NCI-H128 (cell line): ENCODE measurements around the gene CDH5.
"Not testable (repeated sequence)": the region's sequence is repeated elsewhere in the genome, so short reads cannot be mapped to it uniquely, and the experiment has no call there.

Experiments
- DNase-seq: peaks from one replicate; lab custom pipeline; 2025; ENCODE audit not compliant: unreplicated experiment; lab: John Stamatoyannopoulos, UW

Gene CDH5

GRCh38 chr16:66435896-66436295, 69.4 kb downstream of the CDH5 start:
- no peak for DNase-seq

- DNase-seq = no peak
Measured at GRCh38 chr16:66437391-66437945, 71.0 kb downstream of the CDH5 start.

GRCh38 chr16:66438536-66438935, 72.0 kb downstream of the CDH5 start:
- DNase-seq = no peak

GRCh38 chr16:66439051-66439730, 72.7 kb downstream of the CDH5 start:
- no peak for DNase-seq

- no peak for DNase-seq
Measured at GRCh38 chr16:66440271-66440802, 73.8 kb downstream of the CDH5 start.

- DNase-seq = no peak
Measured at GRCh38 chr16:66440970-66441369, 74.5 kb downstream of the CDH5 start.

- DNase-seq = no peak
Measured at GRCh38 chr16:66441586-66442375, 75.3 kb downstream of the CDH5 start.

- DNase-seq = no peak
Measured at GRCh38 chr16:66442502-66443268, 76.2 kb downstream of the CDH5 start.

- DNase-seq = no peak
Measured at GRCh38 chr16:66443269-66443652, 76.8 kb downstream of the CDH5 start.

- DNase-seq = no peak
Measured at GRCh38 chr16:66444049-66444481, 77.6 kb downstream of the CDH5 start.

GRCh38 chr16:66446737-66447136, 80.2 kb downstream of the CDH5 start:
- no peak for DNase-seq

GRCh38 chr16:66447491-66447890, 81.0 kb downstream of the CDH5 start:
- DNase-seq = no peak

- DNase-seq = no peak
Measured at GRCh38 chr16:66451548-66451947, 85.1 kb downstream of the CDH5 start.

GRCh38 chr16:66453230-66453629, 86.7 kb downstream of the CDH5 start:
- not testable (repeated sequence) for DNase-seq
